Measurements from ENCODE around the gene KRTCAP2.
A peak's percentile ranks its signal among the peaks of the same experiment; 100 is the strongest.
"Not testable (repeated sequence)": the region's sequence is repeated elsewhere in the genome, so short reads cannot be mapped to it uniquely, and the experiment has no call there.

Gene KRTCAP2

GRCh38 chr1:155196103-155196892 lies 23.2 kb upstream of the KRTCAP2 start:
- TF ChIP-seq ZFX (IDR thresholded peaks at IDR 0.05) (no peak), CTCF (conservative IDR thresholded peaks at IDR 0.05) (no peak)
- no peak overlapping the region for H3K27ac ChIP-seq

- peak overlapping the region; percentile 49 for H3K27ac ChIP-seq
- TF ChIP-seq CTCF (conservative IDR thresholded peaks at IDR 0.05) = no peak
- TF ChIP-seq ZFX (IDR thresholded peaks at IDR 0.05) = no peak
Measured at GRCh38 chr1:155195201-155196102, 22.3 kb upstream of the KRTCAP2 start.

GRCh38 chr1:155193991-155194240 lies 20.8 kb upstream of the KRTCAP2 start:
- peak overlapping the region; percentile 49 for H3K27ac ChIP-seq

GRCh38 chr1:155193275-155193990 lies 20.3 kb upstream of the KRTCAP2 start:
- H3K27ac ChIP-seq = peak overlapping the region; percentile 49
- TF ChIP-seq ZFX (IDR thresholded peaks at IDR 0.05) (no peak), CTCF (conservative IDR thresholded peaks at IDR 0.05) (peak; percentile 100)

GRCh38 chr1:155192346-155193274 lies 19.5 kb upstream of the KRTCAP2 start:
- no peak for TF ChIP-seq CTCF (conservative IDR thresholded peaks at IDR 0.05)
- no peak for TF ChIP-seq ZFX (IDR thresholded peaks at IDR 0.05)
- peak overlapping the region; percentile 49 for H3K27ac ChIP-seq

GRCh38 chr1:155191904-155192303 lies 18.8 kb upstream of the KRTCAP2 start:
- TF ChIP-seq ZFX (IDR thresholded peaks at IDR 0.05) = no peak
- TF ChIP-seq CTCF (conservative IDR thresholded peaks at IDR 0.05) = no peak
- no peak overlapping the region for H3K27ac ChIP-seq

- H3K27ac ChIP-seq = not testable (repeated sequence)
Measured at GRCh38 chr1:155189926-155190325, 16.8 kb upstream of the KRTCAP2 start.

Data from C4-2B (cell line).